GM12891 (cell line): Measurements from ENCODE around the gene CFAP70.

Experiments used
- POLR2A ChIP-seq: IDR thresholded peaks from 2 replicates; pipeline ENCODE4 v1.6.1; 2011; ENCODE audit warnings: low read depth, low read length, control low read depth
- POLR2AphosphoS5 ChIP-seq: IDR thresholded peaks from 2 replicates; pipeline ENCODE4 v1.6.1; 2011; ENCODE audit warnings: low read depth, low read length, control low read depth
- TAF1 ChIP-seq: IDR thresholded peaks from 2 replicates; pipeline ENCODE4 v1.6.1; 2011; ENCODE audit warnings: low read depth, low read length, control low read depth

GRCh38 chr10:73344269-73344668, 14.4 kb downstream of the CFAP70 start:
- TF ChIP-seq POLR2A (no peak), TAF1 (no peak), POLR2AphosphoS5 (no peak)
